Tibial artery (tissue), 4 donors: Measurements from ENCODE around the gene ENTPD2.

ENCODE experiments used
- DNase-seq, 2 donors: peaks; one replicate each; pipeline ENCODE4 v3.0.0-alpha.2; 2019
- H3K27ac ChIP-seq, 2 donors: fragments of 200-600 bp; sonication (generic) in 1 of 2; 1 replicate in 1 of 2; 2 replicates in 1 of 2; pipeline ENCODE4 v1.5.1; 2018 to 2019; ENCODE audit warnings: mild to moderate bottlenecking in 1 of 2
- H3K27me3 ChIP-seq, 2 donors: fragments of 200-600 bp; sonication (generic) in 1 of 2; one replicate each; pipeline versions ENCODE4 v1.5.1 to v1.6.0; 2016 to 2019
- H3K36me3 ChIP-seq, 3 donors: fragments of 200-600 bp; sonication (generic) in 2 of 3; one replicate each; pipeline ENCODE4 v1.5.1; 2016 to 2019; ENCODE audit warnings: mild to moderate bottlenecking in 2 of 3
- H3K4me1 ChIP-seq, 4 donors: fragments of 200-600 bp; sonication (generic) in 2 of 4; 1 replicate in 3 of 4; 2 replicates in 1 of 4; pipeline ENCODE4 v1.5.1; 2016 to 2019
- H3K4me3 ChIP-seq, 2 donors: fragments of 200-600 bp; sonication (generic) in 1 of 2; 1 replicate in 1 of 2; 2 replicates in 1 of 2; pipeline ENCODE4 v1.5.1; 2018 to 2019; ENCODE audit warnings: mild to moderate bottlenecking in 2 of 2
- H3K9me3 ChIP-seq, 3 donors: fragments of 200-600 bp; sonication (generic) in 1 of 3; one replicate each; pipeline ENCODE4 v1.5.1; 2016 to 2019
- intact Hi-C: fragments of 100-400 bp; cut with DNase I; formaldehyde crosslinking; loops from one replicate; pipeline ENCODE4 v1.15.0; 2023; ENCODE audit warnings: low total_unique reads
- TF ChIP-seq, protein P1 (sequence below), 2 experiments: fragments of 200-600 bp in 1 of 2; fragments of 450-650 bp in 1 of 2; IDR thresholded peaks; one replicate each; pipeline ENCODE4 v1.5.1; 2017 to 2019; ENCODE audit warnings: antibody characterized with exemption in 2 of 2, mild to moderate bottlenecking in 1 of 2, moderate library complexity in 1 of 2

Gene ENTPD2

DNA sequence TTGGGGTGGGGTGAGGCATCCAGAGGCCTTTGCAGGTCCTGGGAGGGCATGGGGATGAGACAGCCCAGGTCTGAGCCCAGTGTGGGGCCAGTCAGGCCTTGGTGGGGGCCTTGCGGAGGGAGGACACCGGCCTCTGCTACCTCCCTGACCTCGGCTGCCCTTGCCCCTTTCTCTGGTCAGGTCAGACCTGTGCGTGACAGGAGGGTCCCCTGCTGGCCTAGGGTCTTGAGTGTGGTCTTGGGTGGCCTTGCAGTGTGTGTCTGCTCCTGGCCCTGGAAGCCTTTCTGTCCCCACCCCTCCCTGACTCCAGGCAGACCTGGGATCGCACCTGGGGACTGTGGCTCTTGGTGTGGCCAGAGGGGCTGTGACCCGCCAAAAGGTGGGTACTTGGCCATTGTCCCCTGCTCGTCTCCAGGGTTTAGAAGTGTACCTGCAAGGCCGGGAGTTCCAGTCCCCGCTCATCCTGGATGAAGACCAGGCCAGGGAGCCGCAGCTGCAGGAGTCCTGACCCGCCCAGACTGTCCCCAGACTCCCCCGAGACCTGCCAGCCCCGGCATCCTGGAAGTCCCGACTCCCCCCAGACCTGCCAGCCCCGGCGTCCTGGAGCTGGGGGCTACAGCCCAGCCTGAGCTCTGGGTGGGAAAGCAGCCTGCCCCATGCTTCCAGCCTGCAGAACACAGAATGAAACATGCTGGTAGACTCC is 28.5 kb upstream of the ENTPD2 start:
- Histone ChIP-seq H3K9me3 (no peaks in the 10 kb centered on the region), H3K27me3 (peaks cover 0 to 33% of the 10 kb centered on the region in 2 donors), H3K36me3 (peaks cover 0 to 46% (median 28%) of the 10 kb centered on the region in 3 donors), H3K27ac (peak overlapping the region in 1 of 2 donors; percentile 58), H3K4me1 (peaks cover 4 to 39% (median 28%) of the 10 kb centered on the region in 4 donors), H3K4me3 (no peak overlapping the region)
- DNase-seq: no peak
- intact Hi-C loops: no loop called here
- TF ChIP-seq, protein P1, sequence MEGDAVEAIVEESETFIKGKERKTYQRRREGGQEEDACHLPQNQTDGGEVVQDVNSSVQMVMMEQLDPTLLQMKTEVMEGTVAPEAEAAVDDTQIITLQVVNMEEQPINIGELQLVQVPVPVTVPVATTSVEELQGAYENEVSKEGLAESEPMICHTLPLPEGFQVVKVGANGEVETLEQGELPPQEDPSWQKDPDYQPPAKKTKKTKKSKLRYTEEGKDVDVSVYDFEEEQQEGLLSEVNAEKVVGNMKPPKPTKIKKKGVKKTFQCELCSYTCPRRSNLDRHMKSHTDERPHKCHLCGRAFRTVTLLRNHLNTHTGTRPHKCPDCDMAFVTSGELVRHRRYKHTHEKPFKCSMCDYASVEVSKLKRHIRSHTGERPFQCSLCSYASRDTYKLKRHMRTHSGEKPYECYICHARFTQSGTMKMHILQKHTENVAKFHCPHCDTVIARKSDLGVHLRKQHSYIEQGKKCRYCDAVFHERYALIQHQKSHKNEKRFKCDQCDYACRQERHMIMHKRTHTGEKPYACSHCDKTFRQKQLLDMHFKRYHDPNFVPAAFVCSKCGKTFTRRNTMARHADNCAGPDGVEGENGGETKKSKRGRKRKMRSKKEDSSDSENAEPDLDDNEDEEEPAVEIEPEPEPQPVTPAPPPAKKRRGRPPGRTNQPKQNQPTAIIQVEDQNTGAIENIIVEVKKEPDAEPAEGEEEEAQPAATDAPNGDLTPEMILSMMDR (IDR thresholded peaks at IDR 0.05): no peak

GRCh38 chr9:137080260-137081122 is 26.6 kb upstream of the ENTPD2 start:
- H3K4me1 ChIP-seq: peaks cover 4 to 36% (median 25%) of the 10 kb centered on the region in 4 donors
- TF ChIP-seq, protein P1 (IDR thresholded peaks at IDR 0.05): no peak
- H3K4me3 ChIP-seq: no peak overlapping the region
- no peak overlapping the region for H3K27ac ChIP-seq
- H3K9me3 ChIP-seq: no peaks in the 10 kb centered on the region
- intact Hi-C loops: no loop called here
- H3K36me3 ChIP-seq: peaks cover 0 to 46% (median 28%) of the 10 kb centered on the region in 3 donors
- no peak for DNase-seq
- peaks cover 0 to 33% of the 10 kb centered on the region in 2 donors for H3K27me3 ChIP-seq

GRCh38 chr9:137079401-137079787 is 25.5 kb upstream of the ENTPD2 start:
- intact Hi-C loops: loop anchor here (5.0 kb wide), 1 partner anchor 37 kb away; no protein-coding TSS in a partner anchor
- H3K27ac ChIP-seq: no peak overlapping the region
- H3K36me3 ChIP-seq: peaks cover 0 to 46% (median 28%) of the 10 kb centered on the region in 3 donors
- TF ChIP-seq, protein P1 (IDR thresholded peaks at IDR 0.05): no peak
- peaks cover 4 to 30% (median 22%) of the 10 kb centered on the region in 4 donors for H3K4me1 ChIP-seq
- H3K9me3 ChIP-seq: no peaks in the 10 kb centered on the region
- no peak overlapping the region for H3K4me3 ChIP-seq
- peaks cover 0 to 33% of the 10 kb centered on the region in 2 donors for H3K27me3 ChIP-seq
- no peak for DNase-seq

- Histone ChIP-seq H3K4me3 (peak overlapping the region in 1 of 2 donors; percentile 65), H3K9me3 (no peaks in the 10 kb centered on the region), H3K27me3 (peaks cover 0 to 33% of the 10 kb centered on the region in 2 donors), H3K36me3 (peaks cover 0 to 46% (median 28%) of the 10 kb centered on the region in 3 donors), H3K4me1 (peaks cover 4 to 30% (median 22%) of the 10 kb centered on the region in 4 donors), H3K27ac (no peak overlapping the region)
- intact Hi-C loops: loop anchor here (5.0 kb wide), 1 partner anchor 37 kb away; no protein-coding TSS in a partner anchor
- no peak for DNase-seq
- TF ChIP-seq, protein P1 (IDR thresholded peaks at IDR 0.05): no peak
Measured at GRCh38 chr9:137078701-137079400, 25.0 kb upstream of the ENTPD2 start.
